Anterior cingulate cortex (tissue), 58 donors: ENCODE data around the gene ENTR1.
"Not testable (repeated sequence)": the region's sequence is repeated elsewhere in the genome, so short reads cannot be mapped to it uniquely, and the experiment has no call there.

Experiments used
- DNase-seq, 58 donors: peaks; one replicate each; lab custom pipeline; 2025; lab: John Stamatoyannopoulos, UW

ENTR1 gene

DNA sequence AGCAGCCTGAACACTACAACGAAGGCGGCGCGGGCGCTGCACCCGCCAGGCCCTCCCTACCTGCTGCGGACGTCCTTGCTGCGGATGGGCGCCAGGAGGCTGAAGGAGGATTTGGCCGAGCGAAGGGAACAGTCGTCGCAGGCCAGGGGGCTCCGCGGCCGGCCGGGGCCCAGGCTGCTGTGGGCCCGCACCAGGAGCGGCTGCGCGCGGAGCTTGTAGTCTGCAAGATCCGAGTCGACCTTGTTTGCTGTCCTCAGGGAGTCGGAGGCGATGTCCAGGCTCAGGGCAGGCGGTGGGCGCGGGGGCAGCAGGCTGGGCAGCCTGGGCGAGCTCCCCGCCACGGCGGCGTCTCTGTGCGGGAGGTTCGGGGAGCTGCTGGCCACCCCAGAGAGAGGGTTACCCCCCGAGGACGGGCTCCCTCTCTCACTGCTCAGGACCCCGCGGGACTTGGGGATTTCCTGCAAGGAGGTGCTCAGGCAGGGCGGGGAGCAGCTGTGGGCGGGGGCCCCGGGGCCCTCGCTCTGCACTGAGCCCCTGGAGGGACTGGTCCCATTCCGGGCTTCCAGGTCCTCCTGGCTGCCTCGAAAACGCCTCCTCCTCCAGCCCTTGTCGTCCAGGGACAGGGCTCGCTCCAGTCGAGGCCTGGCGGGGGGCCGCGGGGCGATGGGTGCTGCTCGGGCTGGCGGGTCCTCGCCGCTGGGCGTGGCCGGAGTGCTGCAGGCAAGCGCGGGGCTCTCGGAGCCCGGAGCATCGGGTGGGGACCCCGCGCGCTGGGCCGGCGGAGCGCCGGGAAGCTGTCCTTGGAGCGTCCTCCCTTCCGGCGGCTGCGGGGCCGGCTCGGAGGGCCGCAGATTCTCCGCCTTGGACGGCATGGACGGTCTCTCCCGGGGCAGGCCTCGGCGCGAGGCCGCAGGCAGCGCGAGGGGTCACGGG is 28.4 kb upstream of the ENTR1 start:
- peak in 1 of 58 donors; percentile 22 for DNase-seq

DNA sequence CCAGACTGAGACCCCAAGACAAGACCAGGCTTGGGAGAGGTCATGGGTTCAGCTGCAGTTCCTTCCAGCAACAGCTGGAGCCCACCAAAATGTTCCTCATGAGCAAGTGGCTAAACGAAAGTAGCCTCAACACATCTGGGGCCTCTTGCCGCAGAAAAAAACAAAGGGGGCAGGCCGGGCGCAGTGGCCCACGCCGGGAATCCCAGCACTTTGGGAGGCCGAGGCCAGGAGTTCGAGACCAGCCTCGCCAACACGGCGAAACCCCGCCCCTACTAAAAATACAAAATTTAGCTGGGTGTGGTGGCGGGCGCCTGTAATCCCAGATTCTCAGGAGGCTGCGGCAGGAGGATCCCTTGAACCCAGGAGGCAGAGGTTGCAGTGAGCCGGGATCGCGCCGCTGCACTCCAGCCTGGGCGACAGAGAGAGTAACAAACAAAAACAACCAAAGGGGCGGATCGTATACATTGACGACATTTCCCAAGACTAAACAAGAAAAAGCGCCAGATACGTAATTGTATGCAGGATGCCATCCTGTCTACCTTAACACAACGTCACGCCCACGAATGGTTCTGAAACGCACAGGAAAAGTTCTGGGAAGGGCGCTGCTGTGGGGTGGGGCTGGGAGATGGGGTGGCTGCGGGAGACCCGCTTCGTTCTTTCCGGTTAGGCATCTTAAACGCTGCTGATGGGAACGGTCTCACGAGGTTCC is 27.6 kb upstream of the ENTR1 start:
- peak in 1 of 58 donors; percentile 17 for DNase-seq

DNA sequence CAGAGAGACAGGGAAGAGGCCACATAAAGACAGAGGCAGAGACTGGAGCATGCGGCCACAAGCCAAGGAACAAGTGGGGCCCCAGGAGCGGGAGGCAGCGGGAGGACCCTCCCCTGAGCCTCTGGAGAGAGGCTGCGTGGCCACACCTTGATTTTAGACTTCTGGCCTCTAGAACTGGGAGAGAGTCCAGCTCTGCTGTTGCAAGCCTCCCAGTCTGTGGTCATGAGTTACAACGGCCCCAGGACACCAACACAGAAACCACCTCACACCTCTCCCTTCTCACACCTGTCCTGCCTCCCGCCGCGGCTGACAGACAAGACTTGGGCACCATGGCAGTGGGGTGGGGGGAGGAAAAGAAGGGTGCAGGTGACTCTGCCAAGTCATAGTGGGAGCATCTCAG is 27.0 kb upstream of the ENTR1 start:
- DNase-seq, result no peak

DNA sequence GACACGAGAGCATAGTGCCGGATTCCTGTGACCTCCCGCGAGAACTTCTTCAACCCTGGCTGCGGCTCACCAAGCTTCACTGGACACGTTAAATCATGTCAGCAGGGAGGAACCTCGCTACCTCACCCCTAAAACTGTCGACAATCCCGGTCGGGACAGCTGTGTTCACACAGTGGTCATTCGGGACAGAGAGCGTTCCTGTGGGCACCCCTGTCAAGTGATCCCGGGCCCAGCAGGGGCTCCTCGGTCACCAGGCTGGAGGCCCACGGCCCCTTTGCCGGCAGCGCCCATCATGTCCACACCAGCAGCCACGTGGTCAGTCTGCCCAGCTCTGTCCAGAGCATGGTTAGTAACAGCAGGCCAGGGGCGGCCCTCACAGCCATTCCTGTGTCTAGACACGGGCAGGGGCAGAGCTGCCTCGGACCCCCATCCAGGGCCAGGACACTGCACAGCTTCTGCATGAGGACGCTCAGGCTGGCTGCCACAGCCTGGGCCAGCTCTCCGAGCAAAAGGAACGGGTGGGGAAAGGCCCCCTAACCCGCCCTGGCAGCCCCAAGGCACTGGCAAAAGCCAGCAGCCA is 25.7 kb upstream of the ENTR1 start:
- no peak for DNase-seq

DNA sequence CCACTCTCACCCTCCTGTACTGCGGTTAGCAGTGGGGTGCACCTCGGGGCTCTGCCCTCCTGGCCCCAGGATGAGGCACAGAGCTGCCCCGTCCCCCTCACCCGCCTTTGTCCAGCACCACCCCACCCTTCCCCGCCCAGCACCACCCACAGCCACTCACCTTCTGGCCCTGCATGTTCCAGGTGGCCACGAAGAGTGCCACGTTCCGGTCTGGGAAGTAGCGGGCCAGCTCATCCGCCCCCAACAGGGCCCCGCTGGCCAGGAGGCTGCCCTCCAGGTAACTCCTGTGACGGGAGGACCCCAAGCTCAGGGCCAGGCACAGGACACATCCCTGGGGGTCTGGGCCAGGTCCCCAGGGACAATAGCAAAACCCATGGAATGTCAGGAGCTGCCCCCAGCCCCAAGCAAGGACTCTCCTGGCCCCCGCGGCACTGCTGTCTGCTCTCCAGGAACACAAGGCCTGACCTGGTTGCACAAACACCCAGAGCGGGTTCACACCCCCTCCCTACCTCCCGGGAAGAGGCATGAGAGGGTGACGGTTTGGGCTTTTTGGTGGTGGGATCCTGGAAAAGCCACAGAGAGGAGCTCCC is 24.3 kb upstream of the ENTR1 start:
- DNase-seq, result no peak

DNA sequence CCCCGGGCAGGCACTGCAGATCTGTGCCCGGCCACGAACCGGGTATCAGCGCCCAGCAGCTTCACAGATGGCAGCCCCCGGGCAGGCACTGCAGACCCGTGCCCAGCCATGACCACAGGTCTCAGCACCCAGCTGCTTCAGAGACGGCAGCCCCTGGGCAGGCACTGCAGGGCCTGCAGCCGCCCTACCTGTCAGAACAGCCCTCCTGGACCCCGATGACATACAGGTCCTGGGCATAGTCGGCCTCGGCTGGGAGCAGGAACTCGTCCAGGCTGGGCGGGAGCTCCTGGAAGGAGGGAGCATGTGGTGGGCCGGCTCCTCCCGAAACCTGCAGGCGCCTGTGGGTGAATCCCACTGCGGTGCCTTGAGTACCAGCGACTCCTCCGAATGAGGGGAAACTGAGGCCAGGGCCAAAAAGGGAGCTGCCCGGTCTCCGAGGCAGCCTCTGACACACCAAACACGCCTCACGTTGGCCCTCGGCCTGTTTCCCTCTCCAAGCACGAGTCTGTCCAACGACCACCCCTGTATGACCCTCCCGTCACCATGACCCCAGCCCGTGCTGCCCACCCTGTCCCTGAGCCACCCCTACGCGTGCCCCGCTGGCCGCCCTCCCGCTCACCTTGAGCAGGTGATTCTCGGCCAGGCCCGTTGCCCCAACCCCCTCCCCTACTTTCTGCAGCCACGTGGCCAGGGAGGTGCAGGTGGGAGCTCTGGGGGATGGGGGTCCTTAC is 23.6 kb upstream of the ENTR1 start:
- no peak for DNase-seq

DNA sequence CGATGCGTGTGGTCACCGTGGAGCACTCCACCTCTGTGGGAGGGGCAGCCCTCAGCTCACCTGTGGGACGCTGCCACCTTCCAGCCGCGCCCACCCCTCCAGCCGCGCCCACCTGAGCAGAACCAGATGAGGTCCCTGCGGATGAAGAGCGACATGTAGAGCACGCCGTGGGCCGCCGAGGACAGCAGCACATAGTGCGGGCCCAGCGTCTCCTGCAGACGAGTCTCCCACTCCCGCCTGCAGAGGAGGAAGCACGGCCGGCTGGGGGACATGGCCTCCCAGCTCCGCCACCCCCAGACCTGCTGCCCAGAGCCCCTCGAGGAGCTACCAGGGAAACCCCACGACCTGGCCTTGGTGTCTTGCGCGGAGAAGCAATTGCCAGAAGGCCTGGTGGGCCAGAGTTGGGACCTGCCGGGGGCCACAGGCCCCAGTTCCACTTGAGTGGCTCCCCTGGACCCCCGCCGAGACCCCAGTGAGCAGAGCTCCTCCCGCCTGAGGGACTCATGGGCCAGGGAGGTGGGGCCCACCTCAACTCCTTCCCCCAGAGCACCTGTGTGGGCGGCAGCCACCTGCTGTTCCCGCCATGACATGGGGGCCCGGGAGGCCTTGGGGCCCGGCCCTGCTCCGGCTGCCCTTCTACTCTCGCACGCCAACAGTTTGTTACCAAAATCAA is 22.8 kb upstream of the ENTR1 start:
- no peak for DNase-seq

DNA sequence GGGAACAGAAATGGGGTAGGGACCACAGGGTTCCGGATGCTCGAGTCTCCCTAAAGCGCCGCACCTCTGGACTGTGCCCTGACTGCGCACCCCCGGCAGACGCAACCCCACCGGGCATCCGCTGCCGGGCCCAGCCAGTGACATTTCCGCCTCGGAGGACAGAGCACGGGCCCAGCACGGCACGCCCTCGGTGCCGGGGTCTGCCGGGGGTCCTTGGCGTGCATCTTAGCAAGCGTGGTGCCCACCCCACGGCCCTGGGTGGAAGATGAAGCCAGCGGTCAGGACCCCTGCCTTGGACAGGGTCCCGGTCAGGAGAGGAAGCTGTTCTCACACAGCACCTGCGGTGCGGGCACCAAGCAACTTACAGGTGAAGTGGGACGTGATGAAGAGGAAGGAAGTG is 22.2 kb upstream of the ENTR1 start:
- DNase-seq, result no peak

DNA sequence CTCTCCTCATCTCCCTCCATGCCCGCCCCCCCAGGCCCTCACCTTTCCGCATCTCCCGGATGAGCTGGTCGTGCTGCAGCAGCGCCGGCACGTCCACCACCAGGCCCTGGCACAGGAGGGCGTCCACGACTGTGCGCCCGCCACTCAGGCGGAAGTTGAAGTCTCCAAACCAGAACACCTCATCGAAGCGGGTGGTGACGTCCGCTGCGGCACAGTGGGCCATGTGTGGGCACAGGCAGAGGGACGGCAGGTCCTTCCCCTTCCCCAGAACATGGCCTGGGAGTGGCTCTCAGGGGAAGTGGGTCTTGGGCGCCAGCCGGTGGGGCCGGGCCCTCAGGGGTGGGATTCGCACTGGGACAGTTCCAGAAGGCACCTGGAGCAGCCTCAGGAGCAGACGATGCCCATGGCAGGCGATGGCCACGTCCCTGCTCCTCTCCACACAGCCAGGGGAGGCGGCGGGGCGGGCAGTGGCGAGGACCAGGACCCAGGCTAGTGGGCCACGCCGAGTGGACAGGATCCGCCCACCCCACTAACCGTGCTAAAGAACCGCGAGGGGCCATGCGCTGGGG is 21.5 kb upstream of the ENTR1 start:
- no peak for DNase-seq

DNA sequence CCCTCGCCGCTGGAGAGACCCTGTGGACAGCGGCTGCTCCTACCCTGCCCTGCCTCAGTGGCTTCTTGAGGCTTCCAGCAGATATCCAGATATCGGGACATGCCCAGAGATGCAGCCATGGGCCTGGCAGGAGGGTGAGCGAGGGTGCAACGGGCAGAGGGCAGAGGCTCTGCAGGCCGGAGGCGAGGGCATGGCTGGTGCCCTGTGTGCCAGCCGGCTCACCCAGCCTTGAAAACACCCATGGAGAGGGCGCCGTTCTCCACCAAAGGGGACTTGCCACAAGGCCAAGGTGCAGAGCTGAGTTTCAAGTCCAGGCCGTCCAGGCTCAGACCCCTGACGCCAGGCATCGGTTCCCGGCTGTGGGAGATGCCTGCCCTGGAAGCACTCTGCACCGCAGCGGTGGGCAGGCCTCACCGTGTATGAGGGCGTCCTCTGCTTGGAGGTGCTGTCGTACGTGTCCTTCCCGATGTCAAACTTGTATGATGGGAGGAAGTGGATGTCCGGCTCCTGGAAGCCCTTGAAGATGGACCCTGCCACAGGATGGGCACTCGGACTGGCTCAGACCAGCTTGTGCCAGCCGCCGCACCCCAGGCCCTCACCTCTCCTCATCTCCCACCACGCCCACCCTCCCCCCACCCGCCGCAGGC is 20.3 kb upstream of the ENTR1 start:
- DNase-seq, result no peak

DNA sequence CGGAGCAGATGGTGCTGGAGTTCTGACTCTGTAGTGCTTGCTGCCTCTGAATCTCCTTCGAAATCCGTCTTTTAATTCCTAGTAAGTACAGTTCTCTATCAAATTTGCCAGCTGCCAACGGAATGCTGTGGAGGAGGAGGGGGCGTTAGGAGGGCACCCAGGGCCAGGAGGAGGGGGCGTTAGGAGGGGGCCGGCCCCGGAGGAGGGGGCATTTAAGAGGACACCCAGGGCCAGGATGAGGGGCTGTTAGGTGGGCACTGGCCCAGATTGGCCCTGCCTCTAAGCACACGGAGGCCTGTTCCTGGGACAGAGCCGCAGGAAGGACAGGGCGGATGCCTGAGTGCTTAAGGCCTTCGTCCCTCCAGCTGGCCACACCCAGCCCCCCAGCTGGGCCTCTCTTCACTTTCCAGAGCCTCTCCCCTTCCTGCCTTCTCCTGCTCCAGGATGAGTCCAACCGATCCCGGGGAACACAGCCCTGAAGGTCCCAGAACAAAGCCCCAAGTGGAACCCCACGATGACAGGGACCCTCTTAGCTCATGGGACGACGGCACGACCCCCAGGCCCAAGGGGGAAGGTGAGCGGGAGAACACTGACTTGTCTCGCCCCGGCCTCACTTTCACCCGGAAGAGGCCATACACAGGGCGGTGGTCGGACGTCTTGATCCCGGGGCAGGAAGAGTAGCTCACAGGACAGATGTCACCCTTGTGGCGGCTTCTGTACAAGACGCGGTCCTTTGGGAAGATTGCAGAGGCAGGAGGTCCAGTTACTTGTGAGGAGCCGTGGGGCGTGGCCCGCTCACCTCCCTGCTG is 19.5 kb upstream of the ENTR1 start:
- no peak for DNase-seq

DNA sequence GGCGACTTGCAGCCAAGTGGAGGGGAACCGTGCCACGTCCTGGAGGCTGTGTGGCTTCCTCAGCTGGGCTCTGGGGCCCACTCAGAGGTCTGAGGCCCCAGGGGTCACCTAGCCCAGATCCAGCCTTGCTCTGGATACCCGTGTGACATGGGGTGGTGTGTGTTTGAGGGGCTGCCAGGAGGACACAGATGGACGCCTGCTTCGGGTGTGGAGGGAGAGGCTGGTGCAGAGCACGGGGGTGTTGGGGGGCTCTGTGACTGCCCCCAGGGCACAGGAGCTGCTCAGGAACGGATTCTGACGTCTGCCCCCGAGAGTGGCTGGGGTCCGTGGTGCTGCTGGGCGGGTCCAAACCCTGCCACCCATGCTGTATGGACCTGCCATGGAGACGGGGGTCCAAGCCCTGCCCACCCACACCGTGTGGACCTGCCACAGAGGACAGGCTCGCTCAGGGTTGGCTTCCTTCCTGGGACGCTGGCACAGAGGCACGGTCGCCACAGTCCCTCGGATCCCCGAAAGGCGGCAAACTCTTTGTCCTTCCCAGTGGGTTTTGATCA is 18.7 kb upstream of the ENTR1 start:
- no peak for DNase-seq

DNA sequence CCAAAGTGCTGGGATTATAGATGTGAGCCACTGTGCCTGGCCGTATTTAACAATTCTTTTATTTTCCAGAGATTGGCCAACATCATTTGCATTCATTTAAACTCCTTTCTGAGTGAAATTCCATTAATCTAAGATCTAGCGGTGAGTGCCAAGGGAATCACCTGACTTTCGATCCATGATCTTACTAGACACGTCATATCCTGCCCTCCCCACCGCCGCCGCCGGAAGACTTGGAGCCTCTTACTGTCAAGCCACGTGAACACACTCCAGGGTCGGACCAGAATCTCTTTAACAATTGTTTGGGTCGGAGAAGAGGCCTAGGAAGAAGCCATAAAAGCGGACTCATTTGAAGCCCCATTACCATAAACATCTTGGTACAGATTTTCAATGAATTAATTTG is 16.4 kb upstream of the ENTR1 start:
- DNase-seq, result no peak

DNA sequence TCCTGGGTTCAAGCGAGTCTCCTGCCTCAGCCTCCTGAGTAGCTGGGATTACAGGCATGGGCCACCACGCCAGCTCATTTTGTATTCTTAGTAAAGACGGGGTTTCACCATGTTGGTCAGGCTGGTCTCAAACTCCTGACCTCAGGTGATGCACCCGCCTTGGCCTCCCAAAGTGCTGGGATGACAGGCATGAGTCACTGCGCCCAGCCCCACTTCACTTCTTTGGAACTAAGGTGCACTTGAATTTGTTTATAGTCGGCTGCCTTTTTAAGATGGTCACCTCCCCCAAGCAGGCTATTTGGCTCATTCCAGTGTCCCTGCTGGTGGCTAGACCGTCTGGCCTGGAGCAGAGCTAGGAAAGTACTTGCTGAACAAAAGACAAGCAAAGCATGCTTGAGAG is 15.0 kb upstream of the ENTR1 start:
- not testable (repeated sequence) for DNase-seq

DNA sequence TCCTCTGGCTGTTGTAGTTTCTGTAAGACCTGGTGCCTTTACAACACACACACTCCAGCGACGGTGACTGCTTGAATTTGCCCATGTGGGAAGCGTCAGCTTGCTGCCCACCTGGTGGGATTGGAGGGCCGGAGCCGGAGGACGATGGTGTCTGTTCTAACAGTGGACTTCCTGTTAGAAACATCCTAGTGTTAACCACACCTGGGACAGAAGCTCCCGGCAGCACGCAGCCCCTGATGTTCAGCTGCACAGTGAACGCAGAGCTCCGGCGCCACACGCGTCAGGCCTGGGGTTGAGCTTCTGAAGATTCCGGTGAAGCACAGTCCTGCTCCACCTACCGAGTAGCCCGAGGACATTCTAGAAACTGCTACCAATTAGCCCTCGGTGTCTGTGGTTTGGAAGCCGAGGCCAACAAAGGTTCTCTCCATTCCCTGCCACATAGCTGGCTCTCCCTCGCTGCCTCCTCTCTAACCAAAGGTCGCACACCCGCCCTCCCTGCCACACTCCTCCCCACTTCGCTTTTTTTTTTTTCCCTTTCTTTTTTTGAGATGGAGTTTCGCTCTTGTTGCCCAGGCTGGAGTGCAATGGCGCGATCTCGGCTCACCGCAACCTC is 14.4 kb upstream of the ENTR1 start:
- DNase-seq, result no peak

DNA sequence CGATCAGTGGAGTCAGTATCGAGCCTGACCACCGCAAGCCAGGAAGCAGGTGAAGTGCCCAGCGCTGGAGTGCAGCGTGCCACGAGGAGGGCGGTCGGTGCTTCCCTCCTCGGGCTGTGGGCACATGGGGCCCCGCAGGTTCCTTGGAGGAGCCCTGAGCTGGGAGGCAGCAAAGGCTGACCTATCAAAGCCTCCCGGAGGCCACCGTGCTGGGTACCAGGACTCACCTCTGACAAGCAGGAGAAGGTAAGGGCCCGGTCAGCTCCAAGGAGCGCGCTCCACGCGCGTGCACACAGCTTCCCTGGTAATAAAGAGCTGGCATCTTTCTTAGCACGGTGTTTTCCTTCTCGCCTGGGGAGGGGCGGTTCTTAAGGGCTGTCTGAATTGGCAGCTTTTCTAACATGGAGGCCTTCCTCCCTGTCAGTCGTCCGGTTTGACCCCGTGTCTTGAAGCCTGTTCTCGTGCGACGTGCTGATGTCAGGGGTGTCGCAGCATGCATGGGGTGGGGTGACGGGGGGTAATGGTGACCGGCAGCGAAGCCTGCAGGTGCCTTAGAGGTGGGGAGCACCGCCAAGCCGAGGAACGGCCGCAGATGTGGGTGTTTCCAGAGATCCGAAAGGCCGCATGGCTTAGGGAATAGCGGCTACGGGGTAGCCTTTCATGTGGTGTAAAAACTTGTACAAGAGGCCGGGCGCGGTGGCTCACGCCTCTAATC is 13.2 kb upstream of the ENTR1 start:
- DNase-seq, result no peak

DNA sequence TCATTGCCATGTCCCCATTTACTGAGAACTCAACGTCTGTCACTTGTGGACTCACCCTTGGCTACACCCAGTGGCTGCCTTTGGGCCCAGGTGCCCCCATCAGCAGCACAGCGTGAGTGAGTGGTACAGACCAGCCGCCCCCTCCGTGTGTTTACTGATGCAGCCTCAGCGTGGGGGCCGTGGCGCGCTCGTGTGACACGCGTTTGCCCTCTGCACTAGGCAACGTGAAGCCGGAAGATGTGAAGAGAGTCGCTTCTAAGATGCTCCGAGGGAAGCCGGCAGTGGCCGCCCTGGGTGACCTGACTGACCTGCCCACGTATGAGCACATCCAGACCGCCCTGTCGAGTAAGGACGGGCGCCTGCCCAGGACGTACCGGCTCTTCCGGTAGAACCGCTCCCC is 12.5 kb upstream of the ENTR1 start:
- no peak for DNase-seq
